ENCODE results near the gene MOB3A.

Gene MOB3A

GRCh38 chr19:2084993-2085720 is 11.0 kb downstream of the MOB3A start:
- no peak overlapping the region for H2AFZ ChIP-seq (ENCODE audit: low read length)
- H3K9ac ChIP-seq (ENCODE audit: low read length) = peak overlapping the region; percentile 96
- H3K4me3 ChIP-seq (ENCODE audit: low read length) = peak overlapping the region; percentile 78
- peaks cover 7% of the 10 kb centered on the region for H3K36me3 ChIP-seq (replicated peaks; ENCODE audit: insufficient read depth, low read length)
- no peaks in the 10 kb centered on the region for H3K9me3 ChIP-seq (replicated peaks; ENCODE audit: insufficient read depth, low read length)
- peaks cover 21% of the 10 kb centered on the region for H4K20me1 ChIP-seq (ENCODE audit: insufficient read depth, low read length)
- H3K4me1 ChIP-seq (ENCODE audit: low read length) = peaks cover 49% of the 10 kb centered on the region
- H3K9me2 ChIP-seq (replicated peaks; ENCODE audit: insufficient read depth, low read length) = no peaks in the 10 kb centered on the region
- peaks cover 64% of the 10 kb centered on the region for H3K79me2 ChIP-seq (ENCODE audit: low read length)
- DNase-seq = peak; percentile 100
- no peaks in the 10 kb centered on the region for H3K27me3 ChIP-seq (replicated peaks; ENCODE audit: insufficient read depth, low read length)
- H3F3A ChIP-seq (ENCODE audit: insufficient read depth, low read length) = peaks cover 74% of the 10 kb centered on the region
- H3K27ac ChIP-seq (ENCODE audit: low read length) = peak overlapping the region; percentile 90
- peak overlapping the region; percentile 93; the same call in 1 of the 2 replicates for H3K4me2 ChIP-seq (ENCODE audit: low read depth, low read length)
- TF ChIP-seq EZH2phosphoT487 (IDR thresholded peaks at IDR 0.05; ENCODE audit: low read length) (no peak), CTCF (IDR thresholded peaks at IDR 0.05; ENCODE audit: low read length) (no peak), EZH2 (optimal IDR thresholded peaks at IDR 0.05; ENCODE audit: low read depth, low read length) (no peak)

- Histone ChIP-seq H4K20me1 (ENCODE audit: insufficient read depth, low read length) (peaks cover 38% of the 10 kb centered on the region), H3K9me3 (replicated peaks; ENCODE audit: insufficient read depth, low read length) (no peaks in the 10 kb centered on the region), H3K27ac (ENCODE audit: low read length) (peak overlapping the region; percentile 90), H3K36me3 (replicated peaks; ENCODE audit: insufficient read depth, low read length) (peaks cover 21% of the 10 kb centered on the region), H3K9me2 (replicated peaks; ENCODE audit: insufficient read depth, low read length) (no peaks in the 10 kb centered on the region), H3K27me3 (replicated peaks; ENCODE audit: insufficient read depth, low read length) (no peaks in the 10 kb centered on the region), H3K79me2 (ENCODE audit: low read length) (peaks cover 78% of the 10 kb centered on the region), H3F3A (ENCODE audit: insufficient read depth, low read length) (peaks cover 59% of the 10 kb centered on the region), H3K4me2 (ENCODE audit: low read depth, low read length) (peak overlapping the region; percentile 93), H2AFZ (ENCODE audit: low read length) (no peak overlapping the region), H3K4me1 (ENCODE audit: low read length) (peaks cover 32% of the 10 kb centered on the region), H3K9ac (ENCODE audit: low read length) (peak overlapping the region; percentile 96), H3K4me3 (ENCODE audit: low read length) (peak overlapping the region; percentile 78)
- TF ChIP-seq CTCF (IDR thresholded peaks at IDR 0.05; ENCODE audit: low read length) = no peak
- no peak for TF ChIP-seq EZH2phosphoT487 (IDR thresholded peaks at IDR 0.05; ENCODE audit: low read length)
- no peak for TF ChIP-seq EZH2 (optimal IDR thresholded peaks at IDR 0.05; ENCODE audit: low read depth, low read length)
- peak; percentile 77 for DNase-seq
Measured at GRCh38 chr19:2083174-2083854, 12.8 kb downstream of the MOB3A start.

- no peak for TF ChIP-seq EZH2 (optimal IDR thresholded peaks at IDR 0.05; ENCODE audit: low read depth, low read length)
- TF ChIP-seq EZH2phosphoT487 (IDR thresholded peaks at IDR 0.05; ENCODE audit: low read length) = no peak
- TF ChIP-seq CTCF (IDR thresholded peaks at IDR 0.05; ENCODE audit: low read length) = no peak
- Histone ChIP-seq H3K4me3 (ENCODE audit: low read length) (peak overlapping the region; percentile 78), H3K27me3 (replicated peaks; ENCODE audit: insufficient read depth, low read length) (no peaks in the 10 kb centered on the region), H4K20me1 (ENCODE audit: insufficient read depth, low read length) (peaks cover 49% of the 10 kb centered on the region), H3K9me3 (replicated peaks; ENCODE audit: insufficient read depth, low read length) (no peaks in the 10 kb centered on the region), H3K4me2 (ENCODE audit: low read depth, low read length) (peak overlapping the region; percentile 93), H3K27ac (ENCODE audit: low read length) (peak overlapping the region; percentile 90), H3K4me1 (ENCODE audit: low read length) (peaks cover 21% of the 10 kb centered on the region), H3K79me2 (ENCODE audit: low read length) (peaks cover 85% of the 10 kb centered on the region), H2AFZ (ENCODE audit: low read length) (no peak overlapping the region), H3F3A (ENCODE audit: insufficient read depth, low read length) (peaks cover 57% of the 10 kb centered on the region), H3K9me2 (replicated peaks; ENCODE audit: insufficient read depth, low read length) (no peaks in the 10 kb centered on the region), H3K9ac (ENCODE audit: low read length) (peak overlapping the region; percentile 96), H3K36me3 (replicated peaks; ENCODE audit: insufficient read depth, low read length) (peaks cover 29% of the 10 kb centered on the region)
- no peak for DNase-seq
Measured at GRCh38 chr19:2081873-2082810, 14.0 kb downstream of the MOB3A start.
